Mucosa of descending colon (tissue), 3 donors: ENCODE measurements around the gene STX8. TPM values are rescaled to one million over a fixed set of nuclear protein-coding genes. Genes with fewer than 3 reads are reported as not detected.

ENCODE experiments used
- ATAC-seq: fragments of 200-7000 bp; cut with Tn5 transposase; one replicate; pipeline ENCODE4 v1.9.1; 2020; ENCODE audit warnings: mild to moderate bottlenecking, moderate library complexity
- DNase-seq, 3 donors: peaks; one replicate each; pipeline ENCODE4 v3.0.0-alpha.2; 2020
- H3K36me3 ChIP-seq: fragments of 200-600 bp; one replicate; pipeline ENCODE4 v1.8.0; 2021; ENCODE audit warnings: low read depth, mild to moderate bottlenecking
- H3K4me1 ChIP-seq: fragments of 200-600 bp; one replicate; pipeline ENCODE4 v1.8.0; 2021; ENCODE audit warnings: low read depth, mild to moderate bottlenecking
- H3K4me3 ChIP-seq: fragments of 200-600 bp; one replicate; pipeline ENCODE4 v1.8.0; 2021; ENCODE audit warnings: mild to moderate bottlenecking
- H3K9me3 ChIP-seq: fragments of 200-600 bp; one replicate; pipeline ENCODE4 v1.8.0; 2021; ENCODE audit warnings: mild to moderate bottlenecking
- intact Hi-C, 2 donors: fragments of 100-400 bp; cut with DNase I in 1 of 2; cut with micrococcal nuclease in 1 of 2; formaldehyde crosslinking; loops; one replicate each; pipeline versions ENCODE4 v1.11.0 to v1.11.1; 2022; cut with DNase I, micrococcal nuclease
- total RNA-seq, 3 donors: library from RNA; stranded (reverse); fragmentation: NEBNext Ultra II Directional in 2 of 3; extraction: Animal tissue kit (Norgen Biotek cat#: 25700) in 2 of 3; gene quantifications; one replicate each; pipeline versions ENCODE4 v1.2.1 to v1.2.4, GENCODE V29; 2021 to 2023
- TF ChIP-seq, protein P1 (sequence below): fragments of 200-600 bp; IDR thresholded peaks from one replicate; pipeline ENCODE4 v1.8.0; 2022; ENCODE audit warnings: antibody characterized with exemption, mild to moderate bottlenecking
- donor health status: DM: no; HTN: no; CAD: no; lungs with moderate emphysema.
- donor health status: DM: no; HTN: no; CAD: no.
- donor health status: DM: no; HTN: yes; CAD: no.

The STX8 gene
- total RNA-seq, 3 donors from 2014 or later = 45.1 to 62.5 (median 54.4) TPM

DNA sequence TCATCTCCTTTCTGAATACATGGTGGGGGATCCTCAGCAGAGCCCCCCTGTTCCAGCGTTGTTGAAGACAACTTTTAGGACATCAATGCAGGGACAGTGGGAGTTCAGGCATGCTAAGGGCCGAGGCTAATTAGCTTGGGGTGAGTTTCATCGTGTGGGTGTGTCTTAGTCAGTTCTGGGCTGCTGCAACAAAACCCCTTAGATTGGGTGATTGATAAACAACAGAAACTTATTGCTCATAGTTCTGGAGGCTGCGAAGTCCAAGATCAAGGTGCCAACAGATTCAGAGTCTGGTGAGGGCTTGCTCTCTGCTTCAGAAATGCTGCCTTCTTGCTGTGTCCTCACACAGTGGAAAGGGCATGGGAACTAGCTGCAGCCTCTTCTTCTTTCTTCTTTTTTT lies 340.3 kb downstream of the STX8 start:
- H3K4me1 ChIP-seq = peaks cover 12% of the 10 kb centered on the region
- no peak for ATAC-seq
- H3K4me3 ChIP-seq = no peak overlapping the region
- TF ChIP-seq, protein P1, sequence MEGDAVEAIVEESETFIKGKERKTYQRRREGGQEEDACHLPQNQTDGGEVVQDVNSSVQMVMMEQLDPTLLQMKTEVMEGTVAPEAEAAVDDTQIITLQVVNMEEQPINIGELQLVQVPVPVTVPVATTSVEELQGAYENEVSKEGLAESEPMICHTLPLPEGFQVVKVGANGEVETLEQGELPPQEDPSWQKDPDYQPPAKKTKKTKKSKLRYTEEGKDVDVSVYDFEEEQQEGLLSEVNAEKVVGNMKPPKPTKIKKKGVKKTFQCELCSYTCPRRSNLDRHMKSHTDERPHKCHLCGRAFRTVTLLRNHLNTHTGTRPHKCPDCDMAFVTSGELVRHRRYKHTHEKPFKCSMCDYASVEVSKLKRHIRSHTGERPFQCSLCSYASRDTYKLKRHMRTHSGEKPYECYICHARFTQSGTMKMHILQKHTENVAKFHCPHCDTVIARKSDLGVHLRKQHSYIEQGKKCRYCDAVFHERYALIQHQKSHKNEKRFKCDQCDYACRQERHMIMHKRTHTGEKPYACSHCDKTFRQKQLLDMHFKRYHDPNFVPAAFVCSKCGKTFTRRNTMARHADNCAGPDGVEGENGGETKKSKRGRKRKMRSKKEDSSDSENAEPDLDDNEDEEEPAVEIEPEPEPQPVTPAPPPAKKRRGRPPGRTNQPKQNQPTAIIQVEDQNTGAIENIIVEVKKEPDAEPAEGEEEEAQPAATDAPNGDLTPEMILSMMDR = no peak
- H3K36me3 ChIP-seq = no peaks in the 10 kb centered on the region
- intact Hi-C loops = no loop called here
- H3K9me3 ChIP-seq = no peaks in the 10 kb centered on the region
- no peak for DNase-seq

DNA sequence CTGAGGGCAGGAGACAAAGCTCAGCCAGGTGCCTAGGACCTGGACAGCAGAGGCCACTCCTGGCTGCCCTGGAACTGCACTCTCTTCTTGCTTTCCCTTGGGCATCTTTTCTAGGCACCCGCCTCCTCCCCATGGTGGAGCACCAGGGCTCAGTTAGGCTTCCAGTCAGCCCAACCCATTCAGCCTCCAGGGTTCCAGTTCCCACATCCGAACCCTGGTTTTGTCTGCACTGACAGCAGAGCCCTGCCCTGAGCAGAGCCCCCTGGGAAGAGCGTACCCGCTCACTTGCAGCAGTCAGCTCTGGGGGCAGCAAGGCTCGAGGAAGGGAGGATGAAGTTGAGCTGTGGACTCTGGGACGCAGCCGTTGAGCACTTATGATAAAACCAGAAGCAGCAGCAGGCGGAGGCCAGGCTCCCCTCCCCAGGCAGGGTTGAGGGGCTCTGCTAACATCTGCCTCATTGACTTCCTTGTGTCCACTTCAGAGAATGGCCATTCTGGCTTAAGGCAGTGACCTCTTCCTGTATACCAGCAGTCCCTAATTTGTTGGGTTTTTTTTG lies 341.2 kb downstream of the STX8 start:
- no peaks in the 10 kb centered on the region for H3K9me3 ChIP-seq
- ATAC-seq (no peak), DNase-seq (peak in 1 of 3 donors; percentile 26)
- intact Hi-C loops = no loop called here
- TF ChIP-seq, protein P1 = no peak
- H3K4me3 ChIP-seq = no peak overlapping the region
- H3K36me3 ChIP-seq = no peaks in the 10 kb centered on the region
- H3K4me1 ChIP-seq = peaks cover 8% of the 10 kb centered on the region

DNA sequence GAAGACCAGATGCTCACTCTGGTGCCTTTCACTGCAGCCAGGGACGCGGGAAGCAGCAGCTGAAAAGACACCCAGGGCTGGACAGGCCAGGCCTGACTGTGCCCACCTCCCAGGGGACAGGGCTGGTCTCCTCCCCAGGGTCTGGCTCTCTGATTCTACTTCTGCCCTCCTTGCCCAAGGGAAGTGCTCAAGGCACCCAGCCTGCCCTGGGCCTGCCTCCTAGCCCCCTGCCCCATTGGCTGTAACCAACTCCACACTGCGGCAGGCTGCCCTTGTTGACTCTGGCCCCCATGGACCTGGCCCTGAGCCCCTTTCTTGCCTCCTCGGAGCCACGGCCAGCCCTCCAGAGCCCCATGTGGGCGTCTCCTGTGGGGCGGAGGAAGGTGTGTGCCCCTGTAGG lies 341.9 kb downstream of the STX8 start:
- Histone ChIP-seq H3K9me3 (no peaks in the 10 kb centered on the region), H3K4me3 (no peak overlapping the region), H3K4me1 (peaks cover under 1% of the 10 kb centered on the region), H3K36me3 (no peaks in the 10 kb centered on the region)
- no peak for ATAC-seq
- TF ChIP-seq, protein P1 = no peak
- DNase-seq = peak in 1 of 3 donors; percentile 40
- intact Hi-C loops = no loop called here

DNA sequence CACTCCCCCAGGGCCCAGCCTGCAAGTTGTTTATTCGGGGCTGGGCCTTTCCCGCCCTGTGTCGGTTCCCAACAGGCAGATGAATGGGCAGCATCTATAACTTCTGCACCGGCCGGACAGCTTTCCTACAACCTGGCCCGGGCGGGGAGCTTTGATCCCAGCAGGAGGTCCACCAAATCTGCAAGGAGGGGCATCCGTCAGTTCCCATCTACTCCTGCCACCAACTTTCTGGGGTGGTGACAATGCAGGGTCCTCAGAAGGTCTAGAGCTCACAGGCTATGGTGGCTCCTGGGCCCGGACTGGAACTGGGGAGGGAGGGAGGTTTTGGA lies 342.4 kb downstream of the STX8 start:
- ATAC-seq = no peak
- intact Hi-C loops = no loop called here
- Histone ChIP-seq H3K4me3 (no peak overlapping the region), H3K4me1 (no peaks in the 10 kb centered on the region), H3K9me3 (no peaks in the 10 kb centered on the region), H3K36me3 (no peaks in the 10 kb centered on the region)
- peak in 1 of 3 donors; percentile 21 for DNase-seq
- TF ChIP-seq, protein P1 = no peak

DNA sequence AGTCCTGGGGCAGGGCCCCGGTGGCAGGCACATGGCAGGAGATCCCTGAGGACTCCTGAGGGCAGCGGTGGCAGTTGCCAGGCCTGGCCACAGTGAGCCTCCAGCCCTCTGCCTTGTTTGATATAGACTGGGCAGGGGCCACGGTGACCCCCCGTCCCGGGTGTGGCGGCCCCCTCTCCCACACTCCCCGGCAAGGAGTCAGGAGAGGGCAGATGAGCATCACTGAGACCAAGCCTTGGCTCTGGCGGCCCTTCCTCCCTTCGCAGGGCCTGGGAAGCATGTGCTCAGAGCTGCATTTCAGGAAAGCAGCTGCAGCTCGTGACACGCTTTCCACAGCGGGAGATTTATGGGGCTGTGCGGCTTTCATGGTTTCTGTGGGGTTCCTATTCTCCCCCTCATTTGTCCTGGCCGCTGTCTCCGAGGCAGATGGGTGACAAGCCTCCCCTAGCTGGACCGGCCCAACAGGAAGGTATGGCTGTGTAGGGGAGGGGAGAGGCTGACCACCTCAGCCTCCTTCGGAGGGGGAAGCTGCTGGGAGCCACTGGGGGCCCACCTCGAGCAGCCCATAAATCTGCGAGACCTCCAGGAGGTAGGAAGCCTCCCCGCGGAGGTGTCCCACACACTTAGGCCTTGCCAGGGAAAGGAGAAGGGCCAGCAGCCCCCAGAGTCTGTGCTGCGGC lies 342.9 kb downstream of the STX8 start:
- Histone ChIP-seq H3K36me3 (no peaks in the 10 kb centered on the region), H3K4me1 (no peaks in the 10 kb centered on the region), H3K9me3 (no peaks in the 10 kb centered on the region), H3K4me3 (no peak overlapping the region)
- ATAC-seq (no peak), DNase-seq (peak in 2 of 3 donors; percentile 27 to 48)
- intact Hi-C loops = no loop called here
- TF ChIP-seq, protein P1 = no peak

DNA sequence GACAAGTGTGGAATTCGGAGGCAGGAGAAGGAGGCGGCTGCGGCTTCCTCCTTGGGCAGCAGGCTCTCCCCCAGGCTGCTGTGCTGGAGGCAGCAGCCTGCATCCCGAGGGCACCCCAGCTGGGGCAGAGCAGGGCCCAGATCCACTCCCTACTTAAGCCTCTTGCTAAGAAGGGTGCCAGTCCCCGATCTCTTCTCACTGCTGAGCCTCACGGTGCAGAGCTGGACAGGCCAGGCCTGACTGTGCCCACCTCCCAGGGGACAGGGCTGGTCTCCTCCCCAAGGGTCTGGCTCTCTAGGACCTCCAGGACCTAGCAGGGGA lies 343.5 kb downstream of the STX8 start:
- Histone ChIP-seq H3K4me3 (no peak overlapping the region), H3K9me3 (no peaks in the 10 kb centered on the region), H3K4me1 (no peaks in the 10 kb centered on the region), H3K36me3 (no peaks in the 10 kb centered on the region)
- TF ChIP-seq, protein P1 = no peak
- DNase-seq (no peak), ATAC-seq (no peak)
- intact Hi-C loops = no loop called here
